ENCODE measurements around the gene NFATC3.

- TF ChIP-seq CTCF (IDR thresholded peaks at IDR 0.05) (no peak), POLR2A (IDR thresholded peaks at IDR 0.05) (no peak), EP300 (IDR thresholded peaks at IDR 0.05; ENCODE audit: low read depth) (no peak), POLR2AphosphoS5 (IDR thresholded peaks at IDR 0.05) (no peak)
Measured at GRCh38 chr16:68090130-68090529, 5.0 kb downstream of the NFATC3 start.
